CD1c-positive myeloid dendritic cell (primary cell): ENCODE measurements around the gene RTN4RL1.
"Not testable (repeated sequence)": the region's sequence is repeated elsewhere in the genome, so short reads cannot be mapped to it uniquely, and the experiment has no call there.

Experiments
- DNase-seq: peaks from one replicate; pipeline ENCODE4 v3.0.0-alpha.2; 2016; ENCODE audit errors: extremely low spot score

RTN4RL1 gene

DNA sequence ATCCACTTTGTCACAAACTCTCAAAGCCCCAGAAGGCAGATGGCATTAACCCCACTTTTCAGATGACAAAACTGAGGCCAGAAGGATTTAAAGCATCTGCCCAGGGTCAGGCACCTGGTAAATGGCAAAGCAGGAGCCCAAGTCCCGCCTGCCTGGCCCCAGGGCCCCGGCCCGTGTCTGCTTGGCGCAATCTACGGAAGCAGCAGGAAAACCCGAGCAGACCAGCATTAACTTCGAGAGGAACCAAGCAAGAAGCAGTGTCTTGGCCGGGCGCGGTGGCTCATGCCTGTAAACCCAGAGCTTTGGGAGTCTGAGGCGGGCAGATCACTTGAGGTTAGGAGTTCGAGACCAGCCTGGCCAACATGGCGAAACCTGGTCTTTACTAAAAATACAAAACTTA, 21.6 kb downstream of the RTN4RL1 start:
- no peak for DNase-seq

DNA sequence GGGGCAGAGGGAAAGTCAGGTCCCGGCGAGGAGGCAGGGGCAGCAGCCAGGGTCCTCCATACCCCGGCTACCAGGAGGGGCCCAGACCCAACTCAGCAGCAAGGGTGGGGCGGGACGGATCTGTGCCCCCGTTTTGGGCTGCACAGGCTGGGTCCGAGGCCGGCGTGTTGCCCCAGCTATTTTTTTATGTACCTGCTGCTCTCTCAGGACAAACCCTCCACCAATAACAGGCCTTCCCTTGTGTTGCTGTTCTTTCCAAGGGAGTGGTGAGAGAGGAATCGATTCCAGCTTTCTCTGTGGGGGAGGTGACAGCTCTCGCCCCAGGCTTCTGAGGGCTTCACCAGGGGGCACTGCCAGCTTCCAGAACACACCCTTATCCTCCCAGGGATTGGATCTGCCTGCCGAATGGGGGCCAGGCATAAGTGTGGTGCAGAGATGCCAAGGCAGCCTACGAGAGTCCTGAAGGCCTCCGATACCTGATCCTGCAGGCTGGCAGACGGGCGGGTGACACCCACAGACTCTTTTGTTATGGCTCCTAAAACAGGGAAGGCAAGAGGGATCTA, 22.3 kb downstream of the RTN4RL1 start:
- no peak for DNase-seq

DNA sequence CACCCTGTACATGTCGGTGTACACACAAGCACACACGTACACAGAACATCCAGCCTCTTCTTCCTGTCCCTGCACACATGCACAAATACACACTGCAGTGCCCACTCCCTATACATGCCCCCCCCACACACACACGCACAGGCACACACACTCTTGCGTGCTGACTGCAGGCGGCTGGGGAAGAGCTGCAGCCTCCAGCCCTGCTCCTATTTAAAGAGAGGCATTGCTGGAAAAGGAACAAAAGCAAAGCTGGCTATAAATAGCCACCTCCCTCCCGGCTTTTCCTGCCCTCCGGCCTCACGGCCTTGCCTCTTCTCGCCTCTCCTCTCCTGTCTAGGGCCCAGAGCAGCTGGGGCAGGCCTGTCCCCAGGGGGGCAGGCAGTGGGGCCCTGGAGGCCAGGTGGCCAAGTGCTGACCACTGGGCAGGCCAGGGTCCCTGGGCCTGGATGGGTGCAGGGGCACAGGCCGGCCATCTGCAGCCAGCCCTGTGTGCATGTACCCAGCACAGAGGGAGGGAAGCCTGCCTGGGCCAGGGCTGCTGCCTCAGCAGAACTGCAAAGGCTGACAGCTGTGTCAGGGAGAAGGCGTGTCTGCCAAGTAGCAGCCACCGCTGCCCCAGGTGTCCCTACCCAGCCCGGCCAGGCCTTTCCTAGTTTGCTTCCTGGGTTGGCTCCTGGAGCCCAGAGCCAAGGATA, 25.4 kb downstream of the RTN4RL1 start:
- DNase-seq: no peak

DNA sequence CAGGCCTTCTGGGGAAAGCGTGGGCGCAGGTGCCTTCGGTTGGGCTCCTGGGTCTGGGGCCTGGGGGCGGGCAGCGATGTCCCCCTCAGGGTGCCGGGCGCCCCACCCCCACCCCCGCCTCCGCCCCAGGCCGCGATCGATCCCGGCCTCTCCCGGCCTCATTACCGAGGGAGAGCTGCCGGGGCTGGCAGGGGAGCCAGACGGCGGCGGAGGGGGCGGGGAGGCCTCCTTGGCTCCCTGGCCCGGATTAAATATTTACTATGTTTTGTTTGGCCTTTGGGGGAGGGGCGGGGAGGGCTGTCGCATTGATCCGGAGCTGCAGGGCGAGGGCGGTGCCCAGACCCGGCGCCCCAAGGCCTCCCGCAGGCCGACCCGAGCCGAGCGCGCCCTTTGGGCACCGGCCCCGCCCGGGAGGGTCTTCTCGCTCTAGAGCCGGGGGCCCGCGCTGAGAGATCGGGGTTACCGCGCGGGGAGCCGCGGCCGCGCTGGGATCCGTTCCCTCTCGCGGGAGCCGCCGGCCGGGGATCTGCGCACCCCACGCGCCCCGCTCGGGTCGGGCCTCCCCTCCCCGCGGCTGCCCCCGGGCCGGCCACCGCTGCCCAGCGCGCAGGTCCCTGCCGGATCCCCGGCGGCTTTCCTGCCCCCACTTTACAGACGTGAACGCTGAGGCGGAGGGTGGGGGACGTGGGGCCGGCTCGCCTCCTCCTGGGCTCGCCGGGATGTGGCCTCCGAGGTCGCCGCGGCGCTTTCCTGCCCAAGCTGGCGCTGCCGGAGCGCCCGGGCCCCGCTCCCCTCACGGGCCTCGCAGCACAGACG, 27.0 kb downstream of the RTN4RL1 start:
- no peak for DNase-seq

DNA sequence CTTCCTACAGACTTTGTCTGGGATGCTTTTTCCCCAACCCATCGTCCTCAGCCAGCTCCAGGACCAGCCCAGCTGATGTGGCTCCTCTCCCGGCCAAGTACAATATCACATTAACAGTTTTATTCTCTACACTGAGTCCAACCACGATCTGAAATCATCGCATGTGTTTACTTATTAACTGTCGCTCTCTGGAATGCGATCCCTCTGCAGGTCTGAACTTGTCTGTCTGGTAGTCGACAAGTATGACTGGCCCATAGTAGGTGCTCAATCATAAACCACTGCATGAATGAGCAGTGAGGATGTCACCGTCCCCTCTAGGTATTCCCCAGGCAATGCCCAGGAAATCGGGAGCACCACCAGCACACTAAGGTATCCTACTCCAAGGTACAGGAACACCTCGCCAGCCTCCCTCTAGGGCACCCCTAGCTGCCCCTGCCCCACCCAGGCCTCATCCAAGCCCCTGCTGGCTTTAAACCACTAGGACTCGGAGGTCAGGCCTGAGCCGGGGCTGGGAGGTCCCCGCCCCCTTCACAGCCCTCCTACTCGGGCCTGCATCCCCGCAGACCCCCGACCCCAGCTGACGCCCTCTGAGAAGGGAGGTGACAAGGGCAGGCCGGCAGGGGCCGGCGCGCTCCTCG, 27.7 kb downstream of the RTN4RL1 start:
- no peak for DNase-seq

DNA sequence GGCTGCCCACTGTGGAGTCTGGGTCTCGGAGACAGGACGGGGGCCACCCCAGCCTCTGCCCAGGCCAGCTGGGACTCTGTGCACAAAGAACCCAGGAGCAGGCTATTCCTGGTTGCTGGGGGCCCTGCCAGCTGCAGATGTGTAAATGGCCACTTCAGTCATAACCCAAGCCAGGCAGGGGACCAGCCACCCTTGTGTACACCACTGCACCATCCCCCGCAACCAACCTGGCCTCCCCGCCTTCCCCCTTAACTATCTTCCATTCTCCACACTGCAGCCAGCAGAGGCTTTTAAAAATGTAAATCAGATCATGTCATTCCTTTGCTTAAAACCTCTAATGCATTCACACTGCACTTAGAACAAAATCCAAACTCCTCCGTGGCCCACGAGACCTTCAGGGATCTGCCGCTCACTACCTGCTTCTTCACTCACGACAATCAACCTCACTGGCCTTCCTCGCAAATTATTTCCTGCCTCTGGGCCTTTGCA, 28.3 kb downstream of the RTN4RL1 start:
- DNase-seq: no peak

DNA sequence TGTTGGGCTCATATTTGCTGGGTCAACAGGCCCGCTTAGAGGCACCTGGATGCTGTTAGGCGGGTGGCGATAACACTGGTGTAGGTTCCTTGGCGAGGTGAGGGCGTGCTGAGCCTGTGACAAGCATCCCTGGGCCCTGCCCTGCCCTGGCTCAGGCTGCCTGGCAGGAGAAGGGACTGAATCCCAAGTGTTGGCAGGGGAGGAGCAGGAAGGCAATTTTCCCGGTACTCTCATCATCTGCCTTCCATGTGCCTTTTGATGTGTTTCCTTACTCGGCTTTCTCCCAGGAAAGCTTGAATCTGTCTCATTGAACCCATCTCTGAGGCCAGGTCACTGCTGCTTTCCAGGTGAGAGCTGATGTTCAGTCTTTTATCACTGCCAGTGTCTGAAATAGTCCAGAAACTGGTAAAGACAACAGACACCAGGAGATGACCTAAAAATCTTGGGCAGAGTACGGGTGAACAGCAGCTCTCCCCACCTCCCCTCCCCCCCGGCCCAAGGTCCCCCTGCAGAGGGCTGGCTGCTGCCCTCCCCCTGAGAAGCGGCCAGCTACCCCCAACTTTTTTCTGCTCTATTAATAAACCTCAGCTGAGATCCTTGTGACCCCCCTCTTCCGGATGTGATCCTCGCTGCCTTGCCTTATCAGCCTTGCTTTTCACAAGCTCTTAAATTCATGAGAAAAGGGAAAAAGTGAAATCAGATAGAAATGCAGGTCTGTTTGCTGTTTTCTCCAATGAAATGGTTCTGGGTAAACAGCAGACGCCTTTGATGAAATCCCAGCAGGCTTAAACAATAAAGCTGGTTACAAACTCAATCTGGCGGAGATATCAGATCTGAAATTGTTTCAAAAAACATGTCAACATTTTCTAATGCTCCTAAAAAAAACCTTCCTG, 29.0 kb downstream of the RTN4RL1 start:
- DNase-seq: no peak

DNA sequence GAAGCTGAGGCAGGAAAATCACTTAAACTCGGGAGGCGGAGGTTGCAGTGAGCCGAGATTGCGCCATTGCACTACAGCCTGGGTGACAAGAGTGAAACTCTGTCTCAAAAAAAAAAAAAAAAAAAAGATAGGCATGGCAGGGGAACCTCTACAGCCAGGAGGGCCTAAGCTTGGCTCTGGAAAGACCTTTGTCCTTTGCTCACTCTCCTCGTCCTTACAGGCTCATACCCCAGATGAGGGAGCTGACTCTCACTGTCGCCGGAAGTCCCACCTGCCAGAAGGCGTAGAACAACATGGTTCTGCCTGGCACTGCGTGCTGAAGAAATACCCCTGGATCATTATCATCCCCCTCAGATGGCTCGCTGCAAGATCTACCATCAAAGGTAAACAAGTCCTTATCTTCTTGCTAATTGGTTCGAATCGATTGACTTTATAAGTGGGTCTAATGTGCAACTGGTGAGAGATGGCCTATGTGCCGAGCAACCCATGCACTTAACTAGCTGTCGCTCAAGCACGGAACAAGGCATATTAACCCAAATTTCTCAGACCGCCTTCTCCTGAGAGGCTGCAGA, 29.7 kb downstream of the RTN4RL1 start:
- no peak for DNase-seq

DNA sequence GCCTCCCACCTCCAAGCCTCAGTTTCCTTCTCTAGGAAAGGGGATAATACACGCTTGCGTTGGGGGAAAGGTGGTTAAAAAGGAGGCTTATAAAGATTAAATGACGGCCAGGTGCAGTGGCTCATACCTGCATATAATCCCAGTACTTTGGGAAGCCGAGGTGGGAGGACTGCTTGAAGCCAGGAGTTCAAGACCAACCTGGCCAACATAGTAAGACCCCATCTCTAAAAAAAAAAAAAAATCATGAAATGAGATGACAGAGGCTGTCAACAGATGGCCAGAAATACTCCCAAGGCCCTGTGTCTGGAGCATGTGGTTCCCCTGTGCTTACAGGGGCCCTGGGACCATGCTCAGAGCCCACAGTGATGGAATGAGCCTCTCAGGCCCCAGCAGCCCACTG, 30.4 kb downstream of the RTN4RL1 start:
- DNase-seq: no peak

DNA sequence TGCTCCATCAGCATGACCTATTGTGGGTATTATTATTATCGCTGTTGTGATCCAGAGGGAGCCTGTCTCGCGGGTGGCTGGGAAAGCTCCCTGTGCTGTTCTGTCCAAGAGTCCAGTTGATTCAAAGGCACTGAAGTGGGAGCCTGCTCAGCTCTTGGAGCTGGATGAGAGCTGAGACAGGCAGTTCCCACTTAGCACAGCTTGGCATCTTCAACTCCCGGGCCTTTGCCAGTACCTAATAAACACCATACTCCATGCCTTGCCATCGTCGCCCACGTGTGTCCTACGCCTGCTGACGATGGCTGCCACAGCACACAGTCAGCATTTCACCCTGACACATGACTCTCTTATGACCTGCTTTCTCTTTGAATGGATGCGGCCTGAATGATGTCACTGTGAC, 32.6 kb downstream of the RTN4RL1 start:
- DNase-seq: no peak

DNA sequence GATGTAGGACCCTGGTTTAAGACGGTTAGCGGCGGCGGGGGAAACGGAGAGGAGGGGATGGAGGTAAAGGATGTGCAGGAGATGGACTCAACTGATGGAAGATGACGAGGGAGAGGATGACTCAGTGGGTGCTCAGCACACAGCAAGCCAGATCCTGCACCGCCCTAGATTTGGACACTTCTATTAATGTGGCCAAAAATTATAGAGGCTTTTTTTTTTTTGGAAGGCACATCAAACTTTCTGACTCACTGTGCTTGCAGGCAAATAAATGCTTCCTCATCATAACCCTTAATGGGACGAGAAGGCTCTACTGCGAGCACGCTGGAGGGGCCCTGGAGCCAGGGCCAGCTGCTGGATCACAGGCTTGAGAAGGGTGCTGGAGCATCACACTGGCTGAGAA, 36.0 kb downstream of the RTN4RL1 start:
- no peak for DNase-seq

DNA sequence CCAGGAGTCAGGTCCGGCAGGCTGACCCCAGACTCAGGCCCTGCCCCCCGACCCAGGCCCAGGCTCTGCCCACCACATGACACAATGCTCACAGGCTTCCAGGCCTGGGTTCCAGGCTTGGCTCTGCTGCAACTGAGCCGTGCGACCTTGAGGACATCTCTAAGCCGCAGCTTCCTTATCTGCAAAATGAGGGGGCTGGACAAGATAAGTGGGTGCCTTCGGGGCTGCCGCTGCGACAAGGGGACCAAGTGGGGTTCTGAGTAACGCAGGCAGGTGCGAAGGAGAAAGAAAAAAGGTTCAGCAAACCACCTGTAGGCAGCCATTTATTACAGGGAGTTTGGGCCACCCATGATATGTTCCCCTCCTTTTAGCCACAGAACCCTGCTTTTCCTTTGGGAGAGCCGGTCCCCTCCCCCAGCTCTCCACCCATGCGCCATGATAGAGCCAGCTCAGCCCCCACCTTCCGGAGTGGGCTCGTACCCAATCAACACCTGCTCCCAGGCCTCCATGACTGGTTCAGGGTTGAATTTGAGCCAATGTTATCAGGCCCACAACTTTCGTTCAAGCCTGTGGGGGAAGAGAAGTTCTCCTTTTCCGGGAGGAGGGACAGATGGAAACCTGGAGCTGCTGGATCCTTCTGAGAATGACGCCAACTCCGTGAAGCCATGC, 38.2 kb downstream of the RTN4RL1 start:
- DNase-seq: no peak

DNA sequence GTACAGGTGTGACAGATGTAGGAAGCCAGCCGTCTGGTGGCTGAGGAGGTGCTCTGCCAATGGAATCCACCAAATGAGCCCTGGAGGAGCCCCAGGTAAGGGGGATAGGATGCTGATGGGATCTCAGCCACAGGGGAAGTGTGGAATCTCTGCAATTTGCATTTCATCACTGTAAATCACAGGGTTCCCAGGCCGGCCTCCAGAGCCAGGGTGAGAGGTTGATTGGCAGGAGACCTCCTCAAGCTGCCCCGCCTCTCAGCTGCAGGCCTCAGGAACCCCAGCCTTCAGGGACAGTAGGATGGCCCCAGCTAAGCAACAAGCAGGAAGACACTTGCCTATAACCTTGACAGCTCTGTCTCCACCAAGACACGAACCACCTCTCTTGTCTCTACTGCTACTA, 39.4 kb downstream of the RTN4RL1 start:
- DNase-seq: no peak

DNA sequence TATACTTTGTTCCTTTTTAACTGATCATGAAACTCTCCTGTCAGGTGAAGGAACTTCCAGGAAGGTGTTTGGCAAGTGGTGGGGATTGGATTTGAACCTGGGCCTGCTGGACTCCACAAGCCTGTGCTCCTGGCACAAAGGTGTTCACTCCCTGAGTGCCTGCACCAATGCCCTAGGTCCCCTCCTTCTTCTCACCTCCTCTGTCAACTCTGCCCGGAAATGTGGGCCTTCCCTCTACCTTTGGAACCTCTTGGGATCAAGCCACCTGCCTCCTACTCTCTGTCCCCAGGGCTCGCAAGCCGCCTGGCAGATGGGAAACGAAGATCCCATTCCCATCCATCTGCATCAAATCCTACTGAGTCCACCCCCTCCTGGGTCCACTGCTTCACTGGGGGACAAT, 40.0 kb downstream of the RTN4RL1 start:
- DNase-seq: no peak

DNA sequence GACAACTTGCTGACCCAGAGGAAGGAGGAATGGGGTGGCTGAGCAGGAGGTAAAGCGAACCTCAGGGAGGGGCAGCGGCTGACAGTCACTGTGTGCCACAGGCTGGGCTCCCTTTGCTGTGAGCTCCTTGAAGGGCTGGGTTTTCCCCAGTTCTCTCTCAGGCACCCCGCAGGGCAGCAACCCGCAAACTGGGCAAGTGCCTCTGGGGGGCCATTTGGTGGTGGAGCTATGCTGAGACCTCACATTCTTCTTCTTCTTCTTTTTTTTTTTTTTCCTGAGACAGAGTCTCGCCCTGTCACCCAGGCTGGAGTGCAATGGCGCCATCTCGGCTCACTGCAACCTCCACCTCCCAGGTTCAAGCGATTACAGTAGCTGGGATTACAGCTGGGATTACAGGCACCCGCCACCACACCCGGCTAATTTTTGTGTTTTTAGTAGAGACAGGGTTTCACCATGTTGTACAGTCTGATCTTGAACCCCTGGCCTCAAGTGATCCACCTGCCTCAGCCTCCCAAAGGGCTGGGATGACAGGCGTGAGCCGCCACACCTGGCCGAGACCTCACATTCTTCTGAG, 42.3 kb downstream of the RTN4RL1 start:
- DNase-seq: not testable (repeated sequence)

DNA sequence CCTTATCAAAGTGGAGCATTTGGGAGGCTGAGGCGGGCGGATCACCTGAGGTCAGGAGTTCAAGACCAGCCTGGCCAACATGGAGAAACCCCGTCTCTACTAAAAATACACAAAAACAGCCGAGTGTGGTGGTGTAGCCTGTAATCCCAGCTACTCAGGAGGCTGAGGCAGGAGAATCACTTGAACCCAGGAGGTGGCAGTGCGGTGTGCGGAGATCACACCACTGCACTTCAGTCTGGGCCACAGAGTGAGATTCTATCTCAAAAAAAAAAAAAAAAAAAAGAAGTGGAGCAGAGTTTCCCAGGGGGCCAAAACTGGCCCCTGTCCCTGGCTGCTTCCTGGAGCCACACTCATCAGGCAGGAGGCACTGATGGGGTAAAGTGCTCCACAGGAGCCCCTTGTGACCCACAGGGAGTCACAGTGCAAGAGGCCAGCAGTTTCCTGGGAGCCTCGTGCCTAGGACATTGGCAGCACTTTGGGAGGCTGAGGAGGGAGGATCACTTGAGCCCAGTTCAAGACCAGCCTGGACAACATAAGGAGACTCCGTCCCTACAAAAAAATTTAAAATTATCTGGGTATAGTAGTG, 44.4 kb downstream of the RTN4RL1 start:
- DNase-seq: no peak

DNA sequence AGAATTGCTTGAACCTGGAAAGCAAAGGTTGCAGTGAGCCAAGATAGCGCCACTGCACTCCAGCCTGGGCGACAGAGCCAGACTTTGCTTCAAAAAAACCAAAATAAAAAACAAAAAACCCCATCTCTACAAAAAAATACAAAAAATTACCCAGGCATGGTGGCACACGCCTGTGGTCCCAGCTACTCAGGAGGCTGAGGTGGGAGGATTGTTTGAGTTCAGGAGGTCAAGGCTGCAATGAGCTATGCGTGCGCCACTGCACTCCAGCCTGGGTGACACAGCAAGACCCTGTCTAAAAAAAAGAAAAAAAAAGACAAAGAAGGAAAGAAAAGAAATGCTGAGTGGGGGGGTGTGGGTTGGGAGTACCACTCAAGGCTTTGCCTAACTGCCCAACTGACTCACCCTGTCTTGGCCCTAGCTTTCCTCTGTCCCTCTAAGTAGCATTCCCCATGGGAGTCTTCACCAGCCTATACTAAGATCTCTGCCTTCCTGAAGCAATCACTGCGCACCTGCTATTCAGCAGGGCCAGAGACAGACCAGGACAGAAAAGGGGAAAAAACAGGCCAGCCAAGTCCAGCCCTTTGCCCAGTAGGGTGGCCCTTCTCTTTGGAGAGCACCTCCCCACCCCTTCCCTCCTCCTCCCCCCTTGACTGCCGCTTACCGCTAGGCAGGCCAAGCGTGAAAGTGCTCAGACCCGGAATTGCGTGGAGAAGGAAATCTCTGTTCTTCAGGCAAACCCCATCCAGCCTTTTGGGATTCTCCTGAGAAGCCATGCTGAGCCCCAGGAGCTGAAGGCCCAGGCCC, 45.8 kb downstream of the RTN4RL1 start:
- DNase-seq: no peak

DNA sequence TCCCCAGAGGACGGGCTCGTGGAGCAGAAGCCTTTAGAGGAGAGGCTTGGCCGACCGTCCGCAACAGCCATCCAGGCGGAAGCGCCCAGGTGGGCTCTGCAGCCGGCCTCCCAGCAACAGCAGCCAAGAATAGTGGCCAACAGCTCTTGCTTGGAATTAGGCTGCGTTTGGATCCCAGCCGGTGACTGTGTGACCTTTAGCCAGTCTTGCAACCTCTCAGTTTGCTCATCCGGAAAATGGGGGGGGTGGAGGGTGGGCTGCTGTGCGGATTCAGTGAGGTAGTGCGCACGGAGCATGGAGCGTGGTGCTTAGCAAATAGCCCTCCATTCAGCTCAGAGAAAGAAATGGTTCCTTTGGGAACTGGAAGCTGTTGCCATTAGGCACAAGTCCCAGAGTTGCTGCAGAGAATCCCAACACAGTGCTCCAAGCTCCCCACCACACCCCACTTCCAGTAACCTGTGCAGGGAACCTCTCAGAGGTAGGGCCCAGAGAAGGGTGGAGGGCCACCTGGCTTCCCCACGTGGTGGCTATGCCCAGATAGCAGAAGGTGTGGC, 46.7 kb downstream of the RTN4RL1 start:
- no peak for DNase-seq
